HL-60 (cell line): ENCODE measurements around the gene RBMS3.

Source experiments
- DNase-seq, 2 experiments: peaks; one replicate each; pipeline ENCODE4 v3.0.0-alpha.2; 2010 to 2020; ENCODE audit warnings: low read depth in 1 of 2, low spot score in 1 of 2
- H3K27ac ChIP-seq: fragments of 250-450 bp; sonication (Bioruptor Pico); replicated peaks from 2 replicates; pipeline ENCODE4 v1.5.1; 2020; ENCODE audit warnings: mild to moderate bottlenecking, moderate library complexity
- H3K27me3 ChIP-seq: fragments of 250-450 bp; sonication (Bioruptor Pico); 2 replicates; pipeline ENCODE4 v1.5.1; 2021; ENCODE audit warnings: mild to moderate bottlenecking, moderate library complexity; ENCODE audit not compliant: insufficient read depth, poor library complexity, severe bottlenecking
- H3K4me3 ChIP-seq: replicated peaks from 2 replicates; pipeline ENCODE4 v1.5.1; 2011; ENCODE audit warnings: mild to moderate bottlenecking, control low read depth, low read length; ENCODE audit not compliant: insufficient read depth
- CTCF ChIP-seq: IDR thresholded peaks from one replicate; pipeline ENCODE4 v1.5.1; 2011; ENCODE audit warnings: low read length, control low read depth, inconsistent platforms; ENCODE audit not compliant: insufficient read depth
- GABPA ChIP-seq: IDR thresholded peaks from 2 replicates; pipeline ENCODE4 v1.6.1; 2012; ENCODE audit warnings: low read depth
- POLR2AphosphoS5 ChIP-seq: IDR thresholded peaks from 2 replicates; pipeline ENCODE4 v1.6.1; 2012; ENCODE audit warnings: low read depth
- REST ChIP-seq: IDR thresholded peaks from 2 replicates; pipeline ENCODE4 v1.6.1; 2012; ENCODE audit warnings: low read depth; ENCODE audit not compliant: insufficient replicate concordance
- SPI1 ChIP-seq: IDR thresholded peaks from 2 replicates; pipeline ENCODE4 v1.6.1; 2012; ENCODE audit warnings: low read depth, mild to moderate bottlenecking, borderline replicate concordance

Gene RBMS3

GRCh38 chr3:29312395-29312794 lies 31.5 kb downstream of the RBMS3 start:
- TF ChIP-seq GABPA, result no peak
- no peak for TF ChIP-seq REST
- no peak for TF ChIP-seq SPI1
- no peak for TF ChIP-seq POLR2AphosphoS5
- no peak for TF ChIP-seq CTCF

GRCh38 chr3:29312960-29313452 lies 32.1 kb downstream of the RBMS3 start:
- H3K27ac ChIP-seq, result no peak overlapping the region
- H3K27me3 ChIP-seq, result no peaks in the 10 kb centered on the region
- DNase-seq, result no peak
- TF ChIP-seq POLR2AphosphoS5 (no peak), GABPA (no peak), REST (no peak), CTCF (no peak), SPI1 (no peak)
- H3K4me3 ChIP-seq, result no peak overlapping the region

More at GRCh38 chr3:29312395-29312794, 31.5 kb downstream of the RBMS3 start:
- Histone ChIP-seq H3K27ac (no peak overlapping the region), H3K4me3 (no peak overlapping the region), H3K27me3 (no peaks in the 10 kb centered on the region)
- DNase-seq, result no peak

GRCh38 chr3:29313981-29314726 lies 33.3 kb downstream of the RBMS3 start:
- Histone ChIP-seq H3K27me3 (no peaks in the 10 kb centered on the region), H3K27ac (no peak overlapping the region), H3K4me3 (no peak overlapping the region)
- TF ChIP-seq REST, result no peak
- no peak for TF ChIP-seq SPI1
- no peak for TF ChIP-seq CTCF
- no peak for TF ChIP-seq POLR2AphosphoS5
- no peak for TF ChIP-seq GABPA
- DNase-seq, result no peak
